Measurements from ENCODE around the gene PGS1.
"Not testable (repeated sequence)": the region's sequence is repeated elsewhere in the genome, so short reads cannot be mapped to it uniquely, and the experiment has no call there.

Gene PGS1

DNA sequence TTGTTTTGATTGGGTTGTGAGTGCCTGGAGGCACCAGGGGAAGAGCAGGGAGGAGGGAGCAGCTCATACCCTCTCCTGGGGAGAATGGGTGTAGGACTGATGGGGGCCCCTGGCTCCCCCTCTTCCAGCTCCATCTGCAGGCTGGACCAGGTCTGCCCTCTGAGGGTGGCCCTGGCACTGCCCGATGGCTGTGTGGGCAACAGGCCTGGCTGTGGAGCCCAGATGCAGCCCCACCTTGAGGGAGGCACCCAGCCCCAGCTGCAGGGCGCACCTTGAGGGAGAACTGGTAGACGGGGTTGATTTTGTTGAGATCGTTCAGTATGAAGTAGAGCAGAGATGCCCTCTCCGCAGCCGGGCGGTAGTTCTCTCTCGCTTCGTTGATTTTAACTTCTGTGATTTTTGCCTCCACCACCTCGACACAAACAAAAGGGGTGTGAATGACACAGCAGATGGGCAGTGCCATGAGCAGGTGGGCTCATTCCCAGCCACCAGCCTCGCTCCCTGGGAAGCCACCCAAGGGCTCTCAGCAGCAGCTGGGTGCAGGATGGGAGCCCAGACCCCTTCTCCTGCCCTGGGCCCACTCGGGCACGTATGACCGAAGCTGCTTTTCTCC, 71.6 kb downstream of the PGS1 start:
- DNase-seq: no peak

DNA sequence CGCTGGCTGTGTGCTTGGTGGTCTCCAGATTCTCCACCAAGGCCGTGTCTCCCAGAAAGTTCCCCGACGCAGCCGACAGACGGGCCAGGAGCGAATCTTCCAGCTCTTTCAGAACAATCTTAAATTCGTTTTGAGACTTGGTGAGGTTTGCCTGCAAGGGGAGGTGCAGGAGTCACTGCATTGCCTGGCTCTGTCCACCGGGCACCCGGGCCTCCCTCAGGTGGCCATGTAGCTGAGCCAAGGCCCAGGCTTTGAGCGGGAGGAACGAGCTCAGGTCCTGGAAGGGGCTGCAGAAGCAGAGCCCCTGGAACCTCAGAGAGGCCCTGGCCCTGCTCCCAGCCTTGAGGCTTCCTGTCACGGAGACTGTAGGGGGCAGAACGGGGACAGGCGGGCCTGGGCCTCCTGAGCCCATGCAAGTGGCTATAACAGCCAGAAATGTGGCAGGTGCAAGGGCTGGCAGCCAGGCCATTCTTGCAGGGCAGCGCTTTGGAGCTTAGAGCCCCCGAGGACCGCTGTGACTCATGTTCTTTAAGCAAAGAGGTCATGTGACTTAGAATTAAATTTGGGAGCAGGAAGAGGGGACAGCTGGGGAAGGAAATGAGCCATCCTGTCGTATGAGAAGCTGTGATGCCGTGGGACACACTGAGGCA, 72.4 kb downstream of the PGS1 start:
- no peak for DNase-seq

GRCh38 chr17:78451753-78452152, 73.3 kb downstream of the PGS1 start:
- DNase-seq: no peak

DNA sequence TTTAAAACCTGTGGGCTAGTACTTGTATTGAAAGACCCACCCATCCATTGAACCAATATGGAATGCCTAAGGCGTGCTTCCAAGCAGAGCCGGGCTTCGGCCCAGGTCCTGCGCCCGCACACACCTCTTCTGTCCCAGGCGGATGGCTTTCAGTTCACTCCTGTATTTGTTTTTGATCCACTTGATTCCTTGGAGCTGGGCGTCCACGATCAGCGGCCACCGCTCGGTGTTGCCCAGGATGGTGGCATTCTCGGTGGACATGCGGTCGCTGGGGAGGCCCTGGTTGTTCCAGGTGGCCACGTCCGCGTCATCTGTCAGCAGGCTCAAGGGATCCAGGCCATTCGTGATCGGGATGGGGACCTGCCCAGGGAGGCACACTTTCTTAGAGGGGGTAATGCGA, 75.9 kb downstream of the PGS1 start:
- DNase-seq: no peak

DNA sequence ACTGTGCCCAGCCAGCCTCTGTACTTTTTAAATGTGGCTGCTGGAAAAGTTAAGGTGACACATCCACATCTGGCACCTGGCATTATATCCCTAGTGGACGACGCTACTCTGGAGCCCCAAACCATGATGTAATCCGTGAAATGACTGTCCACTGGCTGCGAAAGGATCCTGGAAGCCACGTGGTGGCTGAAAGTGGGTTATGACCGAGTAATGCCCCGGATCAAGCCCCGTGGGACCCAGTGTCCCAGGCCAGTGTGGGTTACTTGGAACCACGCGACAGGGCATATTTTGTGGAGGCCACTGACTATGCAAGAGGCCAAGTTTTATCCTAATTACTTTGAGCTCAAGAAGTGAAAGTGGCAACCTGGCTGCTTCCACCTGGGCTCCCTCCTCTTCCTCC, 79.6 kb downstream of the PGS1 start:
- no peak for DNase-seq

DNA sequence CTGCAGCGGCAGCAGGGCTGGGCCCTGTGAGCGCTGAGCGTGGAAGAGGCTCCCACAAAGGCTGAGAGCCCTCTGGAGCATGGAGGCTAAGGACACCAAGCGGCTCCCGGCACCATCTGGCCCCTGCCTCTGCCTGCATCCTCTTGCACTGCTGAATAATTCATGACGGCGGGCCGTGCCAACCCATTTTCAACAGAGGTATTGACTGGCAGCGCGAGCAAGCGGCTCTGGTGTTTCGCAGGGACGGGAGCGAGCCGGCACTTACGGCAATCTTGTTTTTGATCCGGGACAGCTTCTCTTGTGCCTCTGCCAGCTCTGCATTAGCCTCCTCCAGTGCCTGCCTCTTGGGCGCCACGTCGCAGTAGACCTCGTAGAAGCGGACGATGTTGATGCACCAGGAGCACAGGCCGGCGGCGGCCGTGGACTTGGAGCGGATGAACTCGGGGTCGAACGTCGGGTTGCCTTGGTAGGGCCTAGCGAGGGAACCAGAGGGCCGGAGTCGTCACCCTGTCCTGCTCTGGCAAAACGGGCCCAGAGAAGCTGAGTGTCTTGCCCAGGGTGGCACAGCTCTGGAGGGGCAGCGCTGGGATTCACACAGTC, 80.4 kb downstream of the PGS1 start:
- DNase-seq: no peak

DNA sequence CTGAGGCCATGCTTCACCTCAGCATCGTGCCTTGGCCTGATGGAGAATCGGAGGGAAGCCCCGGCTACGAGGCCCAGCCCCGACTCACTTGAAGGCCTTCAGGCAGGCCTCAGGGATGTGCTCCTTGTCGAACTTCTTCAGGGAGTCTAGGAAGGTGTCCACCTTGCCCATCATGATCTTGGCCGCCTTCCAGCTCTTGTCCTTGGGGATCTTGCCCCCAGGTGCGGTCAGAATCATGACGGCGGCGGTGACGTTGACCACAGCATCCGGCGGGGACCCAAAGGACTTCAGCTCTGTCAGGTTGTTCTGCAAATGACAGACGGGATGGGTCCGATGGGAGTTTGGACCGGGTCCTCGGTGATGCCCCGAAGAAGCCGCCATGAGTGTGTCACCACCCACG, 81.2 kb downstream of the PGS1 start:
- DNase-seq: no peak

DNA sequence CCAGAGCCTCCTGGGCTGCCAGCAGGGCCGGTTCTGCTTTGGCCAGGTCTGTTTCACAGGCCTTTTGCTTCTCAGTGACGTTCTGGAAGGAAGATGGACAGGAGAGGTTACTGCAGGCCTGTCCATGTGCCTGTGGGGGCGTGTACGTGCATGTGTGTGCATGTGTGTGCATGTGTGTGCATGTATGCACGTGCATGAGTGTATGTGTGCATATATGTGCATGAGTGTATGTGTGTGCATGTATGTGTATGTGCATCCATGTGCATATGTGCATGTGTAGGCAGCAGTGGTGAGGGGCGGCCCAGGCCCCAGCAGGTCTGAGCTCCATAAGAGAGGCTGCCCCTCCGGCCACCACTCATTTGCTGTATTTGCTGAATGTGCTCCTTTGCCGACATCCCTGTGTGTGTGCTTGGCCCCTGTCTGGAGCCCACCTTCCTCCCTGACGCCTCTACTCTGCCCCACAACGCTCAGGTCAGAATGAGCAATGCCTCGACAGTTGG, 81.8 kb downstream of the PGS1 start:
- DNase-seq: no peak

DNA sequence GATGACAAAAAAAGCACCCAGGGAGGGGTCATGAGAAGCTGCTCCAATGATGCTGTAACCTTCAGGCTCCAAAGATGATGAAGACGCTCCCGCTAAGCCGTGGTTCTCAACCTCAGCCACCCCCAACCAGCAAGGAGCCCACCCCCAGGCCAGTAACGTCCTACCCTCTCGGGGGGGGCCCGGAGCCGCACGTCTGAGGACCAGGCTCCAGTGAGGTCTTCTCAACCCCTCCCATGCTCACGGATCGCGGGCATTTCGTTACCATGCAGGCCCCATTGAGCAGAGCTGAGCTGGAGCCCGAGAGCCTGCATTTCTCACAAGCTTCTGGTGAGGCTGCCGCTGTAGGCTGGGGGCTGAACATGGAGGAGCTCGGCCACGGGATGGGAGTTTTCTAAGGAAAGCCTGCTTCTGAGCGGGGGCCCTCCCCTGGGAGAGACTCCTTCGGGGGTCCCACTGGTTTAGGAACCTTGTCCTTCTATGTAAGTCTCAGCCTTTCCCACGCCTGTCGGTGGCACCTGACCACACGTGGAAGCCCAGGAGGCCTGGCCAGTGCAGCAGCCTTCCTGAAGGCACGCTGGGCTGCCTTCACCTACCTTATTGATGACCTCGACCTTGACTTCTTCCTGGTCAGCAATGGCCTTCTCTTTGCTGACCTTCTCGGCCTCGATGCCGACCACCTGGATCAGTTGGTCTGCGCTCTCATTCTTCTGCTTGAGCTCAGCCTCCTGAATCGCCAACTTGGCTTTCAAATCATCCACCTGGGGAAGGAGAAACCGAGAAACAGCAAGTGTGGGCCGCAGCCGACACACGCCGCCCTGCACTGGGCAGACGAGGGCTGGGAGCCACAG, 82.7 kb downstream of the PGS1 start:
- no peak for DNase-seq

DNA sequence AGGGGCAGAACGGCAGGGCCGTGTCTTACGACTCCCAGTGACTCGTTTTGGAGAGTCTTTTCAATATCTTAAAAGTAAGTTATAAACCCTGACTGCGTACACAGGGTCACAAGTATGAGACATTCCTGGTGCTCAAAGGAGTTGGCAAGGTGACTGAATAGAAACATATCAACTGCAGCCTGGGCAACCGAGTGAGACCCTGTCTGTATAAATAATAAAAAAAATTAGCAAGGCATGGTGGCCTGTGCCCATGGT, 83.3 kb downstream of the PGS1 start:
- no peak for DNase-seq

DNA sequence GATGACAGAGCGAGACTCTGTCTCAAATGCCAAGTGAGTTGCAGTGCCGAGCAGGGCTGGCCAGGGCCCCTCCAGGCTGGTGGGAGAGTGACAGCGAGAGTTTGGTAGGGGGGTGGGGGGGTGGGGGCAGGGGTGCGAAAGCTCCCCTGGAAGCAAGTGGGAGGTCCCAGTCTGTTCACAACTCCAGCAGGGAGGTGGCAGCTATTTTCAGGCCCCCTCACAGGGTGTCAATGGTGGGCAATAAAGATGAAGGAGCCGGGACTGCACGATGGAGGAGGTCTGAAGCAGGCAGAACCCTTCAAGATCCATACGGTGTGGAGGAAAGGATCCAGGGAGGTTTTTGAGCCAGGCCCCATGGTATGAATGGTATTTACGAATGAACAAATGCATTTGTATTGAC, 83.7 kb downstream of the PGS1 start:
- DNase-seq: no peak

DNA sequence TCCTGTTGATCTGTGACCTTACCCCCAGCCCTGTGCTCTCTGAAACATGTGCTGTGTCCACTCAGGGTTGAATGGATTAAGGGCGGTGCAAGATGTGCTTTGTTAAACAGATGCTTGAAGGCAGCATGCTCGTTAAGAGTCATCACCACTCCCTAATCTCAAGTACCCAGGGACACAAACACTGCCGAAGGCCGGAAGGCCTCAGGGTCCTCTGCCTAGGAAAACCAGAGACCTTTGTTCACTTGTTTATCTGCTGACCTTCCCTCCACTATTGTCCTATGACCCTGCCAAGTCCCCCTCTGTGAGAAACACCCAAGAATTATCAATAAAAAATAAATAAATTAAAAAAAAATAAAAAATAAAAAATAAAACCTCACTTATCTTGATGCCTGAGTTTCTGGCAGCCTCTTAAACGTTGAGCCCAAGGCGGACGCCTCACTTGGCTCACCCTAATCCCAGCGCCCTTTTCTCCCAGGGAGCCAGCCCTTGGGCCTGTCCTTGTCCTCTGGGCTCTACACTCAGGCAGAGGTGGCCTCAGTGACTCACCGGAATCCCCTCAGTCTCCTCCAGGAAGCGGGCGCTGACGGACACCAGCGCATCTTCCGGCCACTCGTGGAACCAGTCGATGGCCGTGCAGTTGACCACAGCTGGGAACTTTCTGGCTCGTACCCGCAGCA, 87.8 kb downstream of the PGS1 start:
- not testable (repeated sequence) for DNase-seq

GRCh38 chr17:78466786-78467715, 88.6 kb downstream of the PGS1 start:
- DNase-seq: no peak

DNA sequence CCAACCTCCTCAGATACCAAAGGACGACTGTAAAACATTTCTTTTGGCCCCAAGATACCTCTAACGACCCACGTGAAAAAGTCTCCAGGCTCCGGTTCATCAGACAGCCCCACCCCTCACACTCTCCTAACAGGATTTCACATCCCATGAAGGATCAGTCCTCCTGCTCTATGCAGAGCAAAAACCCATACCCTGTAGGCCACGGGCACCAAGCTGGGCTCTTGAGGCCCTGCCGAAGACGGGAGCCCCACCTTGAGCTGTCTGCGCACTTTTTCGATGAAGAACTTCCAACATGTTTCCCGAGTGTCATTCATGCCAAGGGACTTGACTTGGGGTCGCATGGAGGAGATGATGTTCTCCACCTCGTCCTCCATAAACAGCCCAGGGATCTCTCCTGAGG, 89.9 kb downstream of the PGS1 start:
- DNase-seq: no peak

DNA sequence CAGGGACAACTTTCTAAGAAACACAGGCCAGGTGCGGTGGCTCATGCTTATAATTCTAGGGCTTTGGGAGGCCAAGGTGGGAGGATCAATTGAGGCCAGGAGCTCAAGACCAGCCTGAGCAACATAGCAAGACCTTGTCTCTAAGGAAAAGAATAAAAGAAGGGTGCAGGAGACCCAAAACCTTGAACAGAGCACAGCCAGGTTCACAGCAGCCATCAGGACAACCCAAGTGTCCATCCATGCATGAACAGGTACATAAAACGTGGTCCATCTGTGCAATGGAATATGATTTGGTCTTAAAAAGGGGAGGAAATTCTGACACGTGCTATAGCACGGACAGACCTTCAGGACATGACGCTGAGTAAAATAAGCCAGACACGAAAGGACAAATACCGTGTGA, 91.0 kb downstream of the PGS1 start:
- DNase-seq: no peak

DNA sequence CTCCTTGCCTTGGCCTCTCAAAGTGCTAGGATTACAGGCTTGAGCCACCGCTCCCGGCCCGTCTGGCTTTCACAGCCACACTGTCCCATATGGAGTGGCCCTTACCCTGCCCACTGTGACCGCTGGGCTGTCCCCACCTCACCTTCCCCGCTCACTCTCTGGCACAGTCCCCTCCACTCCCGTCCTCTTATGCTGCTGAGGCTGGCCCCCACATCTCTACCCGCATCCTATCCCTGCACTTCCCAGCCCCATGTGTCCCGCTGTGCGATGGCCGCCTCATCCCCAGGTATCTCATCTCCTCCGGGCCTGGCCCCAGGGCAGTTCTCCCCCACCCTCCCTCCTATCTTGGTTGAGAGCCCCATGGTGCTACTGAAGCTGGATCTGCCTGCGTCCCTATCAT, 93.2 kb downstream of the PGS1 start:
- no peak for DNase-seq

DNA sequence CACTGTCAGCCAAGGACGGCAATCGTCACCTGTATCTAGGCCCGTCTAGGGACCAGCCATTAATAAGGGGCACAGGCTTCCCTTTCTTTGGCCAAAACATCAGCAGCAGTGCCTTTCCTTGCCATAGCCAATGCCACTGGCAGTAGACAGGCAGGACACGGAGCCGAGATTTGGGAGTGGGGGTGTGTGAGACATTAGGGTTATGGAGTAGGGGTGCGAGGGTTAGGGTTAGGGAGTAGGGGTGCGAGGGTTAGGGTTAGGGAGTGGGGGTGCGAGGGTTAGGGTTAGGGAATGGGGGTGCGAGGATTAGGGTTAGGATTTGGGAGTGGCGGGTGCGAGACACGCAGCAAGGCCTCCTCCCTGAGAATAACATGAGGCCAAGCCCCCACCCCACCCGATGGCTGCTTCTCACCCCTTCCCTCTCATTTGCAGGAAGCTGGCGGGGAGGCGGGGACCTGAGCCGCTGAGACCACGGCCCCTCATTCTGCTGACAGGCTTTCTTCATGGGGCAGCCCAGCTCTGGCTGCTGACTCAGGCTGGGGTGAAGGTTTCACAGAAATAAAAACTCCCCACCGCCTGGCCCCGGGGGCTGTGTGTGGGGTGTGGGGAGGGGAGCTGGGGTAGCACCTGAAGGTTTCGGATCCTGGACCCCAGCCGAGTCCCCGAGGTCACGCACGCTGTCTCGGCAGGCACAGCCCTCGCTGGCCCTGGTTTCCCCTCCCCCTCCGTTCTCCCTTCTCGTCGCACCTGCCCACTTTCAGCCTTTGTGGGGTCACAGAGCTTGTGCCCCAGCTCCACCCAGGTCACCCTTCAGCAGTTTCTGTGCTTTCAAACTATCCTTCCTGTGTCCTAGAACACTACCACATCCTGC, 93.8 kb downstream of the PGS1 start:
- DNase-seq: no peak

DNA sequence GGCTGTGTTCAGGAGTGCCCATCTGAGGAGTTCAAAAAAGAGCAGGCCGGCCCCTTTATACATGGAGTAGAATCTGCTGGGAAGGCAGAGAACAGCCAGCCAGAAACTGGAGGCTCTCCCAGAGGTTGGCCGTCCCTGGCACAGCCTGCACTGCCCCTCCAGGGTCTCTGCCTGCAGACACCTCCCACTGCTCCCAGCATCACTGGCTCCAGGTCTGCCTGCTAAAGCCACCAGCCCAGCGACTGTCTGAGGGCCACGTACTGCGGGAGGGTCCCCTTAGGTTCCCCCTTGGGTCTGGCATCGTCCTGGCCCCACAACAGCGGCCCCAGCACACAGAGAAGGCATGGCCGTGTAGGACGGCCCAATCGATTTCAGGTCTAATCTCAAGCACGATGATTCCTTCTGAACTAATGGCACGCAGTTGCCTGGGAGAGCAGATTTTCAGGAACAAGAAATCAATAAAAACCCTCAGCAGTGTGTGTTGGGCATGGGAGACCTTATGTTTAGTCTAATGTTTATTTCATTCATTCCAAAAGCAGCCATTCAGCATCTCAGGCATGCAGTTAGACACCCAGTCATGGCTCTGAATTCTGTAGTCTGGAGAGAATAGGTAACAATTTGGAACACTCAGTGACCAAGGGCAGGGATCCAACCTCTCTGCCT, 95.6 kb downstream of the PGS1 start:
- no peak for DNase-seq

Measured in stimulated activated naive CD4-positive, alpha-beta T cell treated with Interleukin-2 at 50 U/mL for 16 hours (primary cell).